Fibroblast of pulmonary artery (primary cell): ENCODE results near the gene VEGFA.
A peak's percentile ranks its signal among the peaks of the same experiment; 100 is the strongest.
"Not testable (repeated sequence)": the region's sequence is repeated elsewhere in the genome, so short reads cannot be mapped to it uniquely, and the experiment has no call there.

ENCODE experiments used
- DNase-seq: peaks from one replicate; pipeline ENCODE4 v3.0.0-alpha.2; 2010; ENCODE audit warnings: low read depth
- H3K4me3 ChIP-seq: replicated peaks from 2 replicates; pipeline ENCODE4 v1.5.1; 2011; ENCODE audit warnings: low read depth, mild to moderate bottlenecking, control low read depth, low read length, moderate library complexity
- TF ChIP-seq, protein P1 (sequence below): IDR thresholded peaks from 2 replicates; pipeline ENCODE4 v1.5.1; 2011; ENCODE audit warnings: mild to moderate bottlenecking, control low read depth, low read length, inconsistent platforms; ENCODE audit errors: missing control alignments

The VEGFA gene

DNA sequence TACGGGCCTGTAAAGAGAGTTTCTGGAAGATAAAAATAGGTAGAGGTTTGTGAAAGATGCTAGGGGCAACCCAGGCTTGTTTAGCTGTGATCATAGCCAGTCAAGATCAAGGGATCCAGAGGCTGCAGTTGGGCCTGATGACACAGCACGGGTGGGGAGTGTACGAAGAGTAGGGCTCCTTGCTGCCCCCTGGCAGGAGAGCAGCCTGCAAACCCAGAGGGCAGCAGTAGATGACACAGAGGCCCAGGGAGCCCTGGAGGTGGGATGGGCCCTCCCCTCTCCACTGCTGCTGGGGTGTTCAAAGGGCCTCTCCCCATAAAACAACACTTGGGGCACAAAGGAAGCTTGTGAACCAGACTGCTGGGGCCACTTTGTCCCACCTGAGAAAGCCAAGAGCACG, 47.2 kb downstream of the VEGFA start:
- TF ChIP-seq, protein P1, sequence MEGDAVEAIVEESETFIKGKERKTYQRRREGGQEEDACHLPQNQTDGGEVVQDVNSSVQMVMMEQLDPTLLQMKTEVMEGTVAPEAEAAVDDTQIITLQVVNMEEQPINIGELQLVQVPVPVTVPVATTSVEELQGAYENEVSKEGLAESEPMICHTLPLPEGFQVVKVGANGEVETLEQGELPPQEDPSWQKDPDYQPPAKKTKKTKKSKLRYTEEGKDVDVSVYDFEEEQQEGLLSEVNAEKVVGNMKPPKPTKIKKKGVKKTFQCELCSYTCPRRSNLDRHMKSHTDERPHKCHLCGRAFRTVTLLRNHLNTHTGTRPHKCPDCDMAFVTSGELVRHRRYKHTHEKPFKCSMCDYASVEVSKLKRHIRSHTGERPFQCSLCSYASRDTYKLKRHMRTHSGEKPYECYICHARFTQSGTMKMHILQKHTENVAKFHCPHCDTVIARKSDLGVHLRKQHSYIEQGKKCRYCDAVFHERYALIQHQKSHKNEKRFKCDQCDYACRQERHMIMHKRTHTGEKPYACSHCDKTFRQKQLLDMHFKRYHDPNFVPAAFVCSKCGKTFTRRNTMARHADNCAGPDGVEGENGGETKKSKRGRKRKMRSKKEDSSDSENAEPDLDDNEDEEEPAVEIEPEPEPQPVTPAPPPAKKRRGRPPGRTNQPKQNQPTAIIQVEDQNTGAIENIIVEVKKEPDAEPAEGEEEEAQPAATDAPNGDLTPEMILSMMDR: peak; percentile 31
- peak; percentile 23 for DNase-seq
- no peak overlapping the region for H3K4me3 ChIP-seq

- H3K4me3 ChIP-seq, DNase-seq: not testable (repeated sequence)
These were observed 49.0 kb downstream of the VEGFA start for GRCh38 chr6:43818973-43819372.

- TF ChIP-seq, protein P1: no peak
- no peak for DNase-seq
- H3K4me3 ChIP-seq: no peak overlapping the region
These were observed 49.9 kb downstream of the VEGFA start for GRCh38 chr6:43819958-43820357.

GRCh38 chr6:43820486-43820885, 50.5 kb downstream of the VEGFA start:
- no peak for DNase-seq
- TF ChIP-seq, protein P1: no peak
- no peak overlapping the region for H3K4me3 ChIP-seq

GRCh38 chr6:43821101-43821886, 51.3 kb downstream of the VEGFA start:
- TF ChIP-seq, protein P1: no peak
- DNase-seq: no peak
- H3K4me3 ChIP-seq: no peak overlapping the region

- no peak overlapping the region for H3K4me3 ChIP-seq
- TF ChIP-seq, protein P1: no peak
- DNase-seq: no peak
These were observed 53.4 kb downstream of the VEGFA start for GRCh38 chr6:43823390-43823789.

DNA sequence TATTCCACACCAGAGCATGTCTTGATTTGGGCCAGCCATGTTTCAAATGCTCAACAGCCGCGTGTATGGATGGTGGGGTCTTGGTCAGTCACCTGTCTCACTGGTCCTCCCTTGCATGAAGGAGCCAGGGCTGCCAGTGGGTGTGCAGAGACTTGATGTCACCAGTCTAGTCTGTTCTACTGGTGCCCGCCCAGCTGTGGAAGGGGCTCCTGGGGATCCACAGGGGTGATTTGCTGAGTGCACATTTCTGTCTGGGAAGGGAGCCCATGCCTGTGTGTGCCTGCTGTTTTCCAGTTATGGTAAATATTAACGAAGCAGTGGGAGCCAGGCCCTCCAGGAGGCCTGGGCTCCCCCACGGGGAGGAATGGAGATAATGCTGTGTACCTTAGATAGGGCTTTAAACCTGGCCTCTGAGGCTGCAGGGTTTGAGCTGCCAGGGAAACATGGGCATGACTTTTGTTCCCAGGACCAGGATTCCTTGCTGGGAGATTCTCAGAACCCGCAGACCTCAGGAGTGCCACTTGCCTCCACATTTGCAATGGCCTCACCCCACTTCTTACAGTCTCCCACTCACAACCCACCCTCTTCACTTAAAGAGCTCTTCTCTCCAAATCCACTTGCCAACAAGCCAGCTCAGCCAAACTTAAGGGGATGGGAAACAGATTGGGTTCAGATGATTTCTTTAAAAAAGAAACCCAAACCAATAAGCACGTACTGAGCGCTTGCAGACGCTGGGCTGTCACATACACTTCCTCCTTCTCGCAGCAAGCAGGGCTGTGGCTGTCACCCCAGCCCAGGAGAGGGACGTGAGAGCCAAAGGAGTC, 54.1 kb downstream of the VEGFA start:
- H3K4me3 ChIP-seq: no peak overlapping the region
- TF ChIP-seq, protein P1: no peak
- no peak for DNase-seq
